ENCODE data around the gene ADAM12. TPM values are rescaled to one million over a fixed set of nuclear protein-coding genes. Genes with fewer than 3 reads are reported as not detected.

ADAM12 gene
- total and polyA plus RNA-seq, 2 experiments from 2014 or later: 0.13 to 0.87 TPM

GRCh38 chr10:126015413-126015812 is 372.9 kb downstream of the ADAM12 start:
- Histone ChIP-seq H3K4me2 (no peak overlapping the region), H3K9me2 (ENCODE audit: insufficient read depth) (no peaks in the 10 kb centered on the region), H3K27ac (ENCODE audit: low read depth) (no peak overlapping the region), H2AFZ (no peak overlapping the region), H3K4me3 (no peak overlapping the region), H3K36me3 (ENCODE audit: insufficient read depth) (no peaks in the 10 kb centered on the region), H3K79me2 (replicated peaks; ENCODE audit: insufficient read depth) (no peaks in the 10 kb centered on the region), H4K20me1 (replicated peaks; ENCODE audit: insufficient read depth) (no peaks in the 10 kb centered on the region), H3F3A (replicated peaks; ENCODE audit: low read depth) (no peaks in the 10 kb centered on the region), H3K27me3 (ENCODE audit: insufficient read depth) (no peaks in the 10 kb centered on the region), H3K4me1 (ENCODE audit: insufficient read depth) (no peaks in the 10 kb centered on the region)
- Mint-ChIP-seq H3K27me3 (ENCODE audit: insufficient read depth, low read depth, poor library complexity) (peaks cover 5% of the 10 kb centered on the region), H3K36me3 (ENCODE audit: low read depth) (no peaks in the 10 kb centered on the region), H3K4me3 (no peak overlapping the region), H3K27ac (no peak overlapping the region), H3K9me3 (no peaks in the 10 kb centered on the region; the same call in 2 of the 3 replicates), H3K4me1 (0 out of 3 replicates have a peak, but pooled peaks cover 6% of the 10 kb centered on the region)
- no peak for ATAC-seq
- no peak for DNase-seq (ENCODE audit: low spot score)
- TF ChIP-seq JUNB (IDR thresholded peaks at IDR 0.05; ENCODE audit: unreplicated experiment) (no peak), STAT1 (IDR thresholded peaks at IDR 0.05; ENCODE audit: unreplicated experiment) (no peak), ZNF331 (CRISPR knock-in tag; IDR thresholded peaks at IDR 0.05; ENCODE audit: low read depth) (no peak), EZH2 (IDR thresholded peaks at IDR 0.05; ENCODE audit: low read depth, unreplicated experiment) (no peak), REST (IDR thresholded peaks at IDR 0.05; ENCODE audit: unreplicated experiment) (no peak), CREB1 (CRISPR knock-in tag; IDR thresholded peaks at IDR 0.05; ENCODE audit: low read depth) (no peak), ZNF462 (CRISPR knock-in tag; IDR thresholded peaks at IDR 0.05) (no peak), CTCF (conservative IDR thresholded peaks at IDR 0.05; ENCODE audit: low read depth in 2 of 2) (no peak), EZH2phosphoT487 (IDR thresholded peaks at IDR 0.05; ENCODE audit: unreplicated experiment) (no peak)
